Activated naive CD8-positive, alpha-beta T cell treated with anti-CD3 and anti-CD28 coated beads, Interleukin-2, amount 10 ng/mL, durations not matched to agents 7 days and 5 days (primary cell): Measurements from ENCODE around the gene BEND4. TPM values are rescaled to one million over a fixed set of nuclear protein-coding genes. Genes with fewer than 3 reads are reported as not detected.

Experiments
- ATAC-seq: fragments of 150-1000 bp; cut with Tn5 transposase; one replicate; pipeline ENCODE4 v1.10.0; 2021; ENCODE audit warnings: low read depth, moderate library complexity
- POLR2A ChIA-PET: fragments of 350-600 bp; sonication (Branson Sonifier 250); formaldehyde crosslinking; loops from one replicate; lab custom pipeline; 2021; ENCODE audit warnings: antibody characterized with exemption; lab: Charles Lee
- DNase-seq: peaks from one replicate; pipeline ENCODE4 v3.0.0; 2021
- H3K27ac Mint-ChIP-seq: one replicate; pipeline ENCODE4 v1.8.0; 2022; ENCODE audit warnings: mild to moderate bottlenecking, mixed read lengths
- H3K27me3 Mint-ChIP-seq: one replicate; pipeline ENCODE4 v1.8.0; 2022; ENCODE audit warnings: mild to moderate bottlenecking, moderate library complexity, mixed read lengths
- H3K36me3 Mint-ChIP-seq: one replicate; pipeline ENCODE4 v1.8.0; 2021; ENCODE audit warnings: mild to moderate bottlenecking, mixed read lengths
- H3K4me1 Mint-ChIP-seq: one replicate; pipeline ENCODE4 v1.8.0; 2021; ENCODE audit warnings: mixed read lengths
- H3K4me3 Mint-ChIP-seq: one replicate; pipeline ENCODE4 v1.8.0; 2022; ENCODE audit warnings: mild to moderate bottlenecking, moderate library complexity, mixed read lengths
- H3K9me3 Mint-ChIP-seq: one replicate; pipeline ENCODE4 v1.8.0; 2021; ENCODE audit warnings: mixed read lengths
- total RNA-seq, 2 experiments: library from RNA; stranded (reverse); gene quantifications; one replicate each; pipeline ENCODE4 v1.2.3, GENCODE V29; 2021

Gene BEND4
- total RNA-seq, 2 experiments from 2014 or later, result 0.69 to 0.77 TPM

DNA sequence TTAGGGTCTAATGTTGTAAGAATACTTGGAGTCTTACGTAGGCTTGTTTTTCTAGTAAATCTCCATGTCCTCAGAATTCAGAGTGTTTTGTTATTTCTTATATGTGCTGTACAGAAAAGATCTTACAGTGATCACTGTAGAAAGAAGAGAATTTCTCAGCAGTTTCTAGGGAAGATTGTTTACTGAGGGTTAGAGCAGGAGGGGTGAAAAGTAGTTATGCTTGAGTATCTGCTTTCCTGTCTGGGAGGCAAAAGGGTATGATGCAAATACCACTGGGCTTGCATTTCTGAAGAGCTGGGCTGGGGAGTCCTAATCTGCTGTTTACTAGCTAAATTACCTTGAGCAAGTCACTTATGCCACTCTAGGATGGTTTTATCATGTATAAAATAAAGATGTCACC lies 78.2 kb downstream of the BEND4 start:
- Mint-ChIP-seq H3K4me3 (no peak overlapping the region), H3K27me3 (no peaks in the 10 kb centered on the region), H3K4me1 (no peaks in the 10 kb centered on the region), H3K36me3 (peaks cover 11% of the 10 kb centered on the region), H3K27ac (no peak overlapping the region), H3K9me3 (no peaks in the 10 kb centered on the region)
- POLR2A ChIA-PET, result no interaction called here
- ATAC-seq (no peak), DNase-seq (no peak)

- Mint-ChIP-seq H3K9me3 (no peaks in the 10 kb centered on the region), H3K4me3 (no peak overlapping the region), H3K36me3 (peaks cover 10% of the 10 kb centered on the region), H3K27me3 (no peaks in the 10 kb centered on the region), H3K4me1 (no peaks in the 10 kb centered on the region), H3K27ac (no peak overlapping the region)
- POLR2A ChIA-PET, result no interaction called here
- DNase-seq (no peak), ATAC-seq (no peak)
These were observed 82.0 kb downstream of the BEND4 start for GRCh38 chr4:42070463-42070862.

GRCh38 chr4:42067264-42067663 lies 85.2 kb downstream of the BEND4 start:
- H3K4me1 Mint-ChIP-seq, result no peaks in the 10 kb centered on the region
- H3K27ac Mint-ChIP-seq, result no peak overlapping the region
- no peak for DNase-seq
- POLR2A ChIA-PET, result no interaction called here
- no peak for ATAC-seq
- no peak overlapping the region for H3K4me3 Mint-ChIP-seq
- no peaks in the 10 kb centered on the region for H3K9me3 Mint-ChIP-seq
- no peaks in the 10 kb centered on the region for H3K27me3 Mint-ChIP-seq
- H3K36me3 Mint-ChIP-seq, result peaks cover 8% of the 10 kb centered on the region

- POLR2A ChIA-PET, result no interaction called here
- Mint-ChIP-seq H3K27ac (no peak overlapping the region), H3K4me1 (no peaks in the 10 kb centered on the region), H3K27me3 (no peaks in the 10 kb centered on the region), H3K36me3 (peaks cover 5% of the 10 kb centered on the region), H3K9me3 (no peaks in the 10 kb centered on the region), H3K4me3 (no peak overlapping the region)
- no peak for ATAC-seq
- DNase-seq, result no peak
These were observed 86.1 kb downstream of the BEND4 start for GRCh38 chr4:42066402-42066801.

Other genes with a start within 250 kb of the BEND4 start
- gene TMEM33, start 217.2 kb downstream of the BEND4 start, total RNA-seq, result 10 to 100 TPM; 45.5 to 46.2 TPM
- gene DCAF4L1, start 170.9 kb downstream of the BEND4 start, total RNA-seq, result under 1 TPM; 0.22 to 0.23 TPM
- 10 to 100 TPM; 35.1 to 38.2 TPM for gene SLC30A9, start 162.1 kb downstream of the BEND4 start, total RNA-seq
- gene SHISA3, start 244.8 kb upstream of the BEND4 start, total RNA-seq, result under 1 TPM; 0.64 to 0.85 TPM